SK-N-SH treated with all-trans-retinoic acid at 6 μM for 48 hours (cell line): ENCODE results near the gene CLDN4.
A peak's percentile ranks its signal among the peaks of the same experiment; 100 is the strongest.

Source experiments
- ATAC-seq: fragments of 200-7000 bp; cut with Tn5 transposase; 3 replicates; pipeline ENCODE4 v1.9.1; 2020; ENCODE audit warnings: mild to moderate bottlenecking, moderate library complexity
- ARNTL ChIP-seq: fragments of 450-650 bp; formaldehyde crosslinking; IDR thresholded peaks from 2 replicates; pipeline ENCODE4 v1.5.0; 2020; ENCODE audit warnings: low read depth, mild to moderate bottlenecking, moderate library complexity, borderline replicate concordance
- BACH2 ChIP-seq: fragments of 250-450 bp; sonication (Bioruptor Pico); IDR thresholded peaks from 2 replicates; pipeline ENCODE4 v1.9.0; 2021; ENCODE audit warnings: mild to moderate bottlenecking, borderline replicate concordance
- CSDC2 ChIP-seq: fragments of 250-450 bp; sonication (Bioruptor Pico); IDR thresholded peaks from 2 replicates; pipeline ENCODE4 v1.5.0; 2020; ENCODE audit warnings: mild to moderate bottlenecking, moderate library complexity
- ESRRG ChIP-seq: fragments of 250-450 bp; sonication (Bioruptor Pico); IDR thresholded peaks from 2 replicates; pipeline ENCODE4 v1.6.1; 2021; ENCODE audit warnings: mild to moderate bottlenecking
- GLIS3 ChIP-seq: fragments of 250-450 bp; sonication (Bioruptor Pico); IDR thresholded peaks from 2 replicates; pipeline ENCODE4 v1.5.0; 2020; ENCODE audit warnings: mild to moderate bottlenecking, moderate library complexity
- ISL1 ChIP-seq: fragments of 250-450 bp; sonication (Bioruptor Pico); IDR thresholded peaks from 2 replicates; pipeline ENCODE4 v2.1.2; 2022; ENCODE audit warnings: mild to moderate bottlenecking, moderate library complexity
- OSR1 ChIP-seq: fragments of 250-450 bp; sonication (Bioruptor Pico); IDR thresholded peaks from 2 replicates; pipeline ENCODE4 v1.8.0; 2022; ENCODE audit warnings: moderate library complexity, mild to moderate bottlenecking, inconsistent platforms
- PPARA ChIP-seq: fragments of 250-450 bp; sonication (Bioruptor Pico); IDR thresholded peaks from 2 replicates; pipeline ENCODE4 v1.5.0; 2020; ENCODE audit warnings: mild to moderate bottlenecking, borderline replicate concordance
- SNAI2 ChIP-seq: fragments of 250-450 bp; sonication (Bioruptor Pico); IDR thresholded peaks from 2 replicates; pipeline ENCODE4 v1.5.0; 2020; ENCODE audit warnings: mild to moderate bottlenecking, moderate library complexity
- TCF4 ChIP-seq: fragments of 250-450 bp; sonication (Bioruptor Pico); IDR thresholded peaks from 2 replicates; pipeline ENCODE4 v1.8.0; 2021; ENCODE audit warnings: mild to moderate bottlenecking, moderate library complexity, borderline replicate concordance
- TOX ChIP-seq: fragments of 250-450 bp; sonication (Bioruptor Pico); IDR thresholded peaks from 2 replicates; pipeline ENCODE4 v1.8.0; 2021; ENCODE audit warnings: mild to moderate bottlenecking, moderate library complexity, borderline replicate concordance
- ZC3H10 ChIP-seq: fragments of 250-450 bp; sonication (Bioruptor Pico); IDR thresholded peaks from 2 replicates; pipeline ENCODE4 v1.5.1; 2021; ENCODE audit warnings: mild to moderate bottlenecking, moderate library complexity
- ZFP3 ChIP-seq: fragments of 250-450 bp; sonication (Bioruptor Pico); IDR thresholded peaks from 2 replicates; pipeline ENCODE4 v1.5.0; 2020; ENCODE audit warnings: mild to moderate bottlenecking, moderate library complexity
- ZFP30 ChIP-seq: fragments of 450-650 bp; formaldehyde crosslinking; IDR thresholded peaks from 2 replicates; pipeline ENCODE4 v1.5.0; 2022; ENCODE audit warnings: mild to moderate bottlenecking, moderate library complexity
- ZNF565 ChIP-seq: fragments of 450-650 bp; formaldehyde crosslinking; conservative IDR thresholded peaks from 2 replicates; pipeline ENCODE4 v1.5.0; 2020; ENCODE audit warnings: low read depth, mild to moderate bottlenecking, moderate library complexity
- ZNF70 ChIP-seq: fragments of 450-650 bp; formaldehyde crosslinking; IDR thresholded peaks from 2 replicates; pipeline ENCODE4 v1.5.0; 2020; ENCODE audit warnings: mild to moderate bottlenecking, moderate library complexity
- ZNF8 ChIP-seq: fragments of 450-650 bp; formaldehyde crosslinking; IDR thresholded peaks from 2 replicates; pipeline ENCODE4 v1.5.0; 2020; ENCODE audit warnings: mild to moderate bottlenecking, moderate library complexity
- TF ChIP-seq, protein P1 (sequence below): fragments of 250-450 bp; sonication (Bioruptor Pico); IDR thresholded peaks from 2 replicates; pipeline ENCODE4 v1.5.1; 2020; ENCODE audit warnings: low read depth, mild to moderate bottlenecking, moderate library complexity
- TF ChIP-seq, protein P2 (sequence below): fragments of 250-450 bp; sonication (Bioruptor Pico); IDR thresholded peaks from 2 replicates; pipeline ENCODE4 v1.5.0; 2020; ENCODE audit warnings: mild to moderate bottlenecking, moderate library complexity
- TF ChIP-seq, protein P3 (sequence below): fragments of 250-450 bp; sonication (Bioruptor Pico); IDR thresholded peaks from 2 replicates; pipeline ENCODE4 v1.8.0; 2021; ENCODE audit warnings: low read depth, mild to moderate bottlenecking, moderate library complexity, borderline replicate concordance
- TF ChIP-seq, protein P4 (sequence below): fragments of 250-450 bp; sonication (Bioruptor Pico); IDR thresholded peaks from 2 replicates; pipeline ENCODE4 v1.5.1; 2021; ENCODE audit warnings: mild to moderate bottlenecking, moderate library complexity

The CLDN4 gene

DNA sequence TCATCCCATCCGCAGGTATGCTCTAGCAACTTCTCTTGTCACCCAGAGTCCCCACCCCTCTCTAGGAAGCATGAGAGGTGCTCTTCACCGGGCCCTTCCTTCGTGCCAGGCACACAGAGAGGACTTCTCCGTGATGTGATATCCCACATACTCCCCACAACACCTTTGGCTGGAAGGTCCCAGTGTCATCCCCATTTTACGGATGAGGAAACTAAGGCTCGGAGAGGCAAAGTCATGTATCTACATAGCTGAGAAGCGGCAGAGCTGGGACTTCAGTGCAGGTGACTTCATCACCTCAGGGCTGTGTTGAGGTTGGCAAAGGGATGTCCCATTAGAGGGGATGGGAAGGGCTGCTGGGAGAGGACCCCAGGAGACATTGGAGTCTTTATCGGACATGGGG is 45.6 kb downstream of the CLDN4 start:
- no peak for ATAC-seq
- TF ChIP-seq ZNF565 (CRISPR knock-in tag): no peak
- TF ChIP-seq TOX (CRISPR knock-in tag): no peak
- no peak for TF ChIP-seq ISL1 (CRISPR knock-in tag)
- TF ChIP-seq ZFP30: no peak
- no peak for TF ChIP-seq PPARA (CRISPR knock-in tag)
- TF ChIP-seq ZNF70 (CRISPR knock-in tag): no peak
- TF ChIP-seq, protein P1, sequence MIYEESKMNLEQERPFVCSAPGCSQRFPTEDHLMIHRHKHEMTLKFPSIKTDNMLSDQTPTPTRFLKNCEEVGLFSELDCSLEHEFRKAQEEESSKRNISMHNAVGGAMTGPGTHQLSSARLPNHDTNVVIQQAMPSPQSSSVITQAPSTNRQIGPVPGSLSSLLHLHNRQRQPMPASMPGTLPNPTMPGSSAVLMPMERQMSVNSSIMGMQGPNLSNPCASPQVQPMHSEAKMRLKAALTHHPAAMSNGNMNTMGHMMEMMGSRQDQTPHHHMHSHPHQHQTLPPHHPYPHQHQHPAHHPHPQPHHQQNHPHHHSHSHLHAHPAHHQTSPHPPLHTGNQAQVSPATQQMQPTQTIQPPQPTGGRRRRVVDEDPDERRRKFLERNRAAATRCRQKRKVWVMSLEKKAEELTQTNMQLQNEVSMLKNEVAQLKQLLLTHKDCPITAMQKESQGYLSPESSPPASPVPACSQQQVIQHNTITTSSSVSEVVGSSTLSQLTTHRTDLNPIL: no peak

DNA sequence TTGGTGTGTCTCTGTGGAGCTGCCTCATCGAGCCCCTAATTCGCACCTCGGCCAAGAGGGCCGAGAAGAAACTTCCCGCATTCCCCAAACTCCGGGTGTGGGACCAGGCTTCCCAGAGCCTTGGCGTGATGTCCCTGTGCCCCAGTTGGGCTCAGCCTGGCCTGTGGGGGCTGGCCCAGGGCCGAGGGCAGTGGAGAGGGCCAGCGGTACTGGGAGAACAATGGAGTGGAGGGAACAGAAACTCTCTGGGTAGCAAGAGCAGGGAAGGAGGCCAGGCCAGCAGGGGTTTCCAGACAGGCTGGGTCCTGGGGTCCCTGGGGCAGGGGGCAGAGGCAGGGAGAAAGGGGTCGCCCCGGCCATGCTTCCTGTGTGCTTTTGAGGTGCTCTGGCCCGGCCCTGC is 46.2 kb downstream of the CLDN4 start:
- ATAC-seq: no peak
- TF ChIP-seq BACH2: no peak
- no peak for TF ChIP-seq GLIS3 (CRISPR knock-in tag)
- no peak for TF ChIP-seq ZFP3 (CRISPR knock-in tag)
- no peak for TF ChIP-seq SNAI2 (CRISPR knock-in tag)
- TF ChIP-seq CSDC2 (CRISPR knock-in tag): no peak
- TF ChIP-seq, protein P2, sequence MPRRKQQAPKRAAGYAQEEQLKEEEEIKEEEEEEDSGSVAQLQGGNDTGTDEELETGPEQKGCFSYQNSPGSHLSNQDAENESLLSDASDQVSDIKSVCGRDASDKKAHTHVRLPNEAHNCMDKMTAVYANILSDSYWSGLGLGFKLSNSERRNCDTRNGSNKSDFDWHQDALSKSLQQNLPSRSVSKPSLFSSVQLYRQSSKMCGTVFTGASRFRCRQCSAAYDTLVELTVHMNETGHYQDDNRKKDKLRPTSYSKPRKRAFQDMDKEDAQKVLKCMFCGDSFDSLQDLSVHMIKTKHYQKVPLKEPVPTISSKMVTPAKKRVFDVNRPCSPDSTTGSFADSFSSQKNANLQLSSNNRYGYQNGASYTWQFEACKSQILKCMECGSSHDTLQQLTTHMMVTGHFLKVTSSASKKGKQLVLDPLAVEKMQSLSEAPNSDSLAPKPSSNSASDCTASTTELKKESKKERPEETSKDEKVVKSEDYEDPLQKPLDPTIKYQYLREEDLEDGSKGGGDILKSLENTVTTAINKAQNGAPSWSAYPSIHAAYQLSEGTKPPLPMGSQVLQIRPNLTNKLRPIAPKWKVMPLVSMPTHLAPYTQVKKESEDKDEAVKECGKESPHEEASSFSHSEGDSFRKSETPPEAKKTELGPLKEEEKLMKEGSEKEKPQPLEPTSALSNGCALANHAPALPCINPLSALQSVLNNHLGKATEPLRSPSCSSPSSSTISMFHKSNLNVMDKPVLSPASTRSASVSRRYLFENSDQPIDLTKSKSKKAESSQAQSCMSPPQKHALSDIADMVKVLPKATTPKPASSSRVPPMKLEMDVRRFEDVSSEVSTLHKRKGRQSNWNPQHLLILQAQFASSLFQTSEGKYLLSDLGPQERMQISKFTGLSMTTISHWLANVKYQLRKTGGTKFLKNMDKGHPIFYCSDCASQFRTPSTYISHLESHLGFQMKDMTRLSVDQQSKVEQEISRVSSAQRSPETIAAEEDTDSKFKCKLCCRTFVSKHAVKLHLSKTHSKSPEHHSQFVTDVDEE (CRISPR knock-in tag): no peak
- TF ChIP-seq, protein P3, sequence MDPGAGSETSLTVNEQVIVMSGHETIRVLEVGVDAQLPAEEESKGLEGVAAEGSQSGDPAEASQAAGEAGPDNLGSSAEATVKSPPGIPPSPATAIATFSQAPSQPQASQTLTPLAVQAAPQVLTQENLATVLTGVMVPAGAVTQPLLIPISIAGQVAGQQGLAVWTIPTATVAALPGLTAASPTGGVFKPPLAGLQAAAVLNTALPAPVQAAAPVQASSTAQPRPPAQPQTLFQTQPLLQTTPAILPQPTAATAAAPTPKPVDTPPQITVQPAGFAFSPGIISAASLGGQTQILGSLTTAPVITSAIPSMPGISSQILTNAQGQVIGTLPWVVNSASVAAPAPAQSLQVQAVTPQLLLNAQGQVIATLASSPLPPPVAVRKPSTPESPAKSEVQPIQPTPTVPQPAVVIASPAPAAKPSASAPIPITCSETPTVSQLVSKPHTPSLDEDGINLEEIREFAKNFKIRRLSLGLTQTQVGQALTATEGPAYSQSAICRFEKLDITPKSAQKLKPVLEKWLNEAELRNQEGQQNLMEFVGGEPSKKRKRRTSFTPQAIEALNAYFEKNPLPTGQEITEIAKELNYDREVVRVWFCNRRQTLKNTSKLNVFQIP (CRISPR knock-in tag): no peak
- no peak for TF ChIP-seq ZFP30
- TF ChIP-seq, protein P4, sequence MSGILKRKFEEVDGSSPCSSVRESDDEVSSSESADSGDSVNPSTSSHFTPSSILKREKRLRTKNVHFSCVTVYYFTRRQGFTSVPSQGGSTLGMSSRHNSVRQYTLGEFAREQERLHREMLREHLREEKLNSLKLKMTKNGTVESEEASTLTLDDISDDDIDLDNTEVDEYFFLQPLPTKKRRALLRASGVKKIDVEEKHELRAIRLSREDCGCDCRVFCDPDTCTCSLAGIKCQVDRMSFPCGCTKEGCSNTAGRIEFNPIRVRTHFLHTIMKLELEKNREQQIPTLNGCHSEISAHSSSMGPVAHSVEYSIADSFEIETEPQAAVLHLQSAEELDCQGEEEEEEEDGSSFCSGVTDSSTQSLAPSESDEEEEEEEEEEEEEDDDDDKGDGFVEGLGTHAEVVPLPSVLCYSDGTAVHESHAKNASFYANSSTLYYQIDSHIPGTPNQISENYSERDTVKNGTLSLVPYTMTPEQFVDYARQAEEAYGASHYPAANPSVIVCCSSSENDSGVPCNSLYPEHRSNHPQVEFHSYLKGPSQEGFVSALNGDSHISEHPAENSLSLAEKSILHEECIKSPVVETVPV (CRISPR knock-in tag): no peak
- no peak for TF ChIP-seq OSR1 (CRISPR knock-in tag)
- no peak for TF ChIP-seq ZNF565 (CRISPR knock-in tag)
- no peak for TF ChIP-seq ZC3H10 (CRISPR knock-in tag)
- no peak for TF ChIP-seq TCF4 (CRISPR knock-in tag)
- TF ChIP-seq PPARA (CRISPR knock-in tag): no peak
- TF ChIP-seq ISL1 (CRISPR knock-in tag): no peak
- TF ChIP-seq, protein P1: no peak
- no peak for TF ChIP-seq ZNF70 (CRISPR knock-in tag)

DNA sequence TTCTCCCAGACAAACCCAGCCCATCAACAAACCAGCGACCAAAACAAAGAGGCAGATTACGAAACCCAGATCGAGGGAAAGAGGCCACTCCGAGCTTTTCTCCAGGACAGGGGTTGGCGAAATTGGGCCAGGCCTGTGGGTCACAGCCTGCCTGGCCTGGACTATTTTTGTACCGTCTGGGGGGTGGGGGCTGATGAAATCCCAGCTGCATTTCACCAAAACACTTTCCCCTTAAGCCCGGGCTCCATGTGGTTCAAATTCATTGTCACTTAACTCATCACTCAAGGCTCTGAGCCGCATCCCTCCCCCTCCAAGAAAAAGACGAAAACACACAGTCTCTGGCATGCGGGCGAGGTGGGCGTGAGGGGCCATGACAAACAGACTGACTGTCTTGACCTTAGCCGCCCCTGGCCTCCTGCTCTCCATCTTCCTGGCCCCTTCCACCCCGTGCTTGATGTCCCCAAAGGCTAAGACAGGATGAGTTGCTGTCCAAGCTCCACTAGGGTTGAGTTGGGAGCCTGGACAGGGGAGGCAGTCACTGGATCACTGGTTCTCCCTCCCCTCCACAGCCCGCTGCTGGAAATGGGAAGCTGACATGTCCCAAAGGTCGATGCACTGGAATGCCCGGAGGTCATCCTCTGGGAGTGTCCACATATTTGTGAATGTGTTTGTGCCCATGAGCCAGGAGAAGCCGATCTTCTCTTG is 49.3 kb downstream of the CLDN4 start:
- TF ChIP-seq ZNF70 (CRISPR knock-in tag) (no peak), CSDC2 (CRISPR knock-in tag) (no peak), ZNF8 (CRISPR knock-in tag) (no peak), ESRRG (no peak), SNAI2 (CRISPR knock-in tag) (no peak), GLIS3 (CRISPR knock-in tag) (no peak), PPARA (CRISPR knock-in tag) (no peak), ARNTL (CRISPR knock-in tag) (no peak)
- TF ChIP-seq, protein P1: no peak
- TF ChIP-seq, protein P3 (CRISPR knock-in tag): no peak
- ATAC-seq: peak; percentile 28
